HG02973 (cell line): ENCODE measurements around the gene DGUOK.

ENCODE experiments used
- ATAC-seq: cut with Tn5 transposase; IDR thresholded peaks from one replicate; pipeline ENCODE4 v1.9.1; 2021; ENCODE audit warnings: moderate library complexity; ENCODE audit not compliant: unreplicated experiment

Gene DGUOK

GRCh38 chr2:73994178-73994831, 67.6 kb downstream of the DGUOK start:
- no peak for ATAC-seq

GRCh38 chr2:73995810-73996209, 69.1 kb downstream of the DGUOK start:
- no peak for ATAC-seq

- no peak for ATAC-seq
Measured at GRCh38 chr2:73997813-73998212, 71.1 kb downstream of the DGUOK start.

- ATAC-seq, result no peak
Measured at GRCh38 chr2:73998451-73998850, 71.8 kb downstream of the DGUOK start.

- no peak for ATAC-seq
Measured at GRCh38 chr2:73998933-73999332, 72.3 kb downstream of the DGUOK start.

GRCh38 chr2:73999881-74000597, 73.4 kb downstream of the DGUOK start:
- no peak for ATAC-seq

GRCh38 chr2:74000666-74001065, 74.0 kb downstream of the DGUOK start:
- ATAC-seq, result no peak

- no peak for ATAC-seq
Measured at GRCh38 chr2:74001121-74001520, 74.4 kb downstream of the DGUOK start.

GRCh38 chr2:74001781-74002504, 75.3 kb downstream of the DGUOK start:
- ATAC-seq, result peak; percentile 39

GRCh38 chr2:74002505-74003421, 76.1 kb downstream of the DGUOK start:
- ATAC-seq, result peak; percentile 87

GRCh38 chr2:74003494-74004211, 77.0 kb downstream of the DGUOK start:
- no peak for ATAC-seq

- no peak for ATAC-seq
Measured at GRCh38 chr2:74004212-74005182, 77.8 kb downstream of the DGUOK start.

GRCh38 chr2:74005786-74006185, 79.1 kb downstream of the DGUOK start:
- no peak for ATAC-seq

- ATAC-seq, result no peak
Measured at GRCh38 chr2:74006459-74006858, 79.8 kb downstream of the DGUOK start.

GRCh38 chr2:74007121-74007520, 80.4 kb downstream of the DGUOK start:
- no peak for ATAC-seq

- no peak for ATAC-seq
Measured at GRCh38 chr2:74007711-74008110, 81.0 kb downstream of the DGUOK start.
